K562 (cell line): Measurements from ENCODE around the gene FAM227B. TPM values are rescaled to one million over a fixed set of nuclear protein-coding genes. Genes with fewer than 3 reads are reported as not detected.

ENCODE experiments used
- ATAC-seq: fragments of 200-7000 bp; cut with Tn5 transposase; 3 replicates; pipeline ENCODE4 v1.9.1; 2020; ENCODE audit warnings: moderate library complexity
- BruUV-seq: library from RNA; stranded (reverse); fragments of 400-500 nt; replicated peaks from 2 replicates; lab custom pipeline; 2021; lab: Mats Ljungman, UMichigan
- CTCF ChIA-PET: fragments of 300-600 bp; formaldehyde crosslinking; extraction: SDS; loops from one replicate; lab custom pipeline; 2021; ENCODE audit warnings: low intra/inter-chr PET ratio; lab: Yijun Ruan, JAX
- POLR2A ChIA-PET: fragments of 300-600, 350-650 bp; sonication (Branson Sonifier 250); formaldehyde crosslinking; extraction: SDS; loops from one replicate; lab custom pipeline; 2021; ENCODE audit warnings: antibody characterized with exemption, inconsistent platforms; lab: Yijun Ruan, JAX
- DNase-seq, 4 experiments: peaks; one replicate each; pipeline versions ENCODE4 v3.0.0 to v3.0.0-alpha.2; 2011 to 2018; ENCODE audit warnings: low spot score in 3 of 4, mixed read lengths in 3 of 4; ENCODE audit errors: extremely low read depth in 1 of 4
- FAIRE-seq: peaks from 2 replicates; lab custom pipeline; 2011; peaks lifted over from hg19 to GRCh38; lab: Jason Lieb, UNC
- H2AFZ ChIP-seq: 2 replicates; pipeline ENCODE4 v1.6.0; 2011; ENCODE audit warnings: low read depth, low read length, control low read depth, inconsistent platforms
- H3K27ac ChIP-seq: fragments of 200-600 bp; 3 replicates; pipeline ENCODE4 v1.8.0; 2011; ENCODE audit warnings: low read depth, mild to moderate bottlenecking, control low read depth, inconsistent platforms, low read length, moderate library complexity, mixed read lengths; ENCODE audit errors: extremely low read depth
- H3K27me3 ChIP-seq, 2 experiments: fragments of 300-600 bp in 1 of 2; 2 replicates in 1 of 2; 3 replicates in 1 of 2; pipeline versions ENCODE4 v1.6.0 to v1.8.0; 2011; ENCODE audit warnings: inconsistent platforms in 2 of 2, low read length in 2 of 2, mild to moderate bottlenecking in 1 of 2, mixed read lengths in 1 of 2, moderate library complexity in 1 of 2; ENCODE audit not compliant: control insufficient read depth in 2 of 2, insufficient read depth in 2 of 2
- H3K36me3 ChIP-seq: fragments of 300-600 bp; 3 replicates; pipeline ENCODE4 v1.8.0; 2011; ENCODE audit warnings: mild to moderate bottlenecking, low read length, inconsistent platforms; ENCODE audit not compliant: control insufficient read depth, insufficient read depth
- H3K4me1 ChIP-seq, 2 experiments: fragments of 200-600 bp in 1 of 2; replicated peaks in 1 of 2; 2 replicates in 1 of 2; 3 replicates in 1 of 2; pipeline versions ENCODE4 v1.5.1 to v1.8.0; 2011; ENCODE audit warnings: inconsistent platforms in 2 of 2, low read length in 2 of 2, mild to moderate bottlenecking in 1 of 2, mixed read lengths in 1 of 2, moderate library complexity in 1 of 2; ENCODE audit not compliant: control insufficient read depth in 2 of 2, insufficient read depth in 2 of 2
- H3K4me2 ChIP-seq: 2 replicates; pipeline ENCODE4 v1.6.1; 2011; ENCODE audit warnings: low read length, control low read depth, inconsistent platforms, mixed read lengths; ENCODE audit not compliant: insufficient read depth
- H3K4me3 ChIP-seq: fragments of 200-600 bp; sonication (generic), shearing (Covaris generic); 2 replicates; pipeline ENCODE4 v1.5.1; 2016; ENCODE audit warnings: control low read depth, inconsistent platforms
- H3K79me2 ChIP-seq: fragments of 200-600 bp; 3 replicates; pipeline ENCODE4 v1.8.0; 2011; ENCODE audit warnings: low read length, inconsistent platforms; ENCODE audit not compliant: control insufficient read depth, insufficient read depth
- H3K9ac ChIP-seq, 2 experiments: 2 replicates each; pipeline versions ENCODE4 v1.6.0 to v1.6.1; 2011; ENCODE audit warnings: low read depth in 2 of 2, low read length in 2 of 2, control low read depth in 1 of 2, inconsistent platforms in 1 of 2, mild to moderate bottlenecking in 1 of 2, mixed read lengths in 1 of 2; ENCODE audit not compliant: insufficient read depth in 1 of 2
- H3K9me1 ChIP-seq: one replicate; pipeline ENCODE4 v1.6.0; 2011; ENCODE audit warnings: inconsistent platforms, mild to moderate bottlenecking, low read length, moderate library complexity; ENCODE audit not compliant: control insufficient read depth, insufficient read depth
- H3K9me3 ChIP-seq: replicated peaks from 2 replicates; pipeline ENCODE4 v1.5.1; 2011; ENCODE audit warnings: low read depth, low read length, inconsistent platforms; ENCODE audit not compliant: control insufficient read depth, insufficient read depth
- H4K20me1 ChIP-seq: replicated peaks from 2 replicates; pipeline ENCODE4 v1.6.1; 2011; ENCODE audit warnings: low read length, inconsistent platforms, mixed read lengths; ENCODE audit not compliant: control insufficient read depth, insufficient read depth
- BCL6 ChIP-seq: fragments of 250-450 bp; sonication (Bioruptor Pico); IDR thresholded peaks from 2 replicates; pipeline ENCODE4 v1.4.0; 2020
- CBX3 ChIP-seq, 2 experiments: IDR thresholded peaks; 1 replicate in 1 of 2; 2 replicates in 1 of 2; pipeline ENCODE4 v1.6.1; 2012; ENCODE audit warnings: inconsistent platforms in 2 of 2, low read length in 2 of 2, borderline replicate concordance in 1 of 2, control low read depth in 1 of 2
- CREM ChIP-seq: IDR thresholded peaks from 2 replicates; pipeline ENCODE4 v1.6.1; 2014; ENCODE audit warnings: antibody characterized with exemption, low read depth
- DDX20 ChIP-seq: fragments of 450-650 bp; IDR thresholded peaks from 2 replicates; pipeline ENCODE4 v1.6.1; 2016; ENCODE audit warnings: missing genetic modification characterization, low read depth, mild to moderate bottlenecking, missing compliant biosample characterization, moderate library complexity
- DPF2 ChIP-seq: fragments of 450-650 bp; IDR thresholded peaks from 2 replicates; pipeline ENCODE4 v1.6.1; 2016
- E2F4 ChIP-seq: sonication (generic); formaldehyde crosslinking; IDR thresholded peaks from 2 replicates; pipeline ENCODE4 v1.8.0; 2022; ENCODE audit warnings: mild to moderate bottlenecking, low read depth, missing genetic modification reagents
- KDM2B ChIP-seq: fragments of 250-450 bp; sonication (Bioruptor Pico); IDR thresholded peaks from 2 replicates; pipeline ENCODE4 v1.8.0; 2021; ENCODE audit warnings: mild to moderate bottlenecking, moderate library complexity
- RHOXF2B ChIP-seq: fragments of 250-450 bp; sonication (Bioruptor Pico); conservative IDR thresholded peaks from 2 replicates; pipeline ENCODE4 v1.5.1; 2021
- SAFB ChIP-seq: fragments of 200-400 bp; formaldehyde crosslinking; IDR thresholded peaks from 2 replicates; pipeline ENCODE4 v1.6.1; 2017; ENCODE audit warnings: low read depth, low read length, borderline replicate concordance
- SNIP1 ChIP-seq: fragments of 450-650 bp; IDR thresholded peaks from 2 replicates; pipeline ENCODE4 v1.7.1; 2017; ENCODE audit warnings: low read depth, mild to moderate bottlenecking
- TRIM28 ChIP-seq: fragments of 450-650 bp; IDR thresholded peaks from 2 replicates; pipeline ENCODE4 v1.6.1; 2017
- XRCC4 ChIP-seq: IDR thresholded peaks from one replicate; pipeline ENCODE4 v1.6.1; 2011; ENCODE audit not compliant: insufficient read depth, insufficient read length; ENCODE audit errors: extremely low read depth
- ZNF175 ChIP-seq: fragments of 200-800 bp; sonication (Bioruptor generic); IDR thresholded peaks from 2 replicates; pipeline ENCODE4 v1.6.1; 2016; ENCODE audit warnings: low read depth, mild to moderate bottlenecking, missing genetic modification characterization, missing compliant biosample characterization
- ZNF239 ChIP-seq: fragments of 250-450 bp; sonication (Bioruptor Pico); IDR thresholded peaks from 2 replicates; pipeline ENCODE4 v1.4.0; 2020; ENCODE audit warnings: mild to moderate bottlenecking
- ZNF592 ChIP-seq: fragments of 450-650 bp; IDR thresholded peaks from 2 replicates; pipeline ENCODE4 v1.6.1; 2017; ENCODE audit warnings: antibody characterized with exemption, mild to moderate bottlenecking
- ZNF707 ChIP-seq: fragments of 250-450 bp; sonication (Bioruptor Pico); conservative IDR thresholded peaks from 2 replicates; pipeline ENCODE4 v1.8.0; 2022; ENCODE audit warnings: inconsistent platforms, mild to moderate bottlenecking, moderate library complexity
- WGBS: fragments of 100-300 bp; shearing (Covaris generic); methylation state at CpG from one replicate; pipeline ENCODE4 v1.1.6; 2016; ENCODE audit warnings: low coverage, mixed read lengths; ENCODE audit not compliant: insufficient coverage; ENCODE audit errors: missing lambda C conversion rate; 5-methylcytosine and 5-hydroxymethylcytosine counted together
- in situ Hi-C: fragments of 300-500 bp; cut with MboI; formaldehyde crosslinking; loops from 4 replicates; pipeline ENCODE4 v1.15.0; 2018; ENCODE audit warnings: inconsistent platforms, mixed read lengths
- intact Hi-C: fragments of 100-400 bp; cut with micrococcal nuclease; formaldehyde crosslinking; loops from 2 replicates; pipeline ENCODE4 v1.14.2; 2022
- polyA plus RNA-seq, 8 experiments: library from polyadenylated mRNA; depleted of rRNA in 4 of 8; stranded (reverse) in 5 of 8; unstranded in 3 of 8; fragments of >200 nt; fragmentation: Nextera tagmentation in 2 of 8; fragmentation: Illumina TruSeq in 1 of 8; extraction: Ambion mirVana in 2 of 8; extraction: Trizol in 1 of 8; gene quantifications; 2 replicates each; pipeline versions ENCODE4 v1.2.1 to v1.2.3, GENCODE V29; 2011 to 2014; ENCODE audit warnings: inconsistent platforms in 1 of 8, missing spikeins in 1 of 8
- total RNA-seq, 7 experiments: library from RNA; depleted of rRNA in 6 of 7; stranded (reverse); fragments of >200 nt in 6 of 7; fragmentation: Illumina TruSeq in 2 of 7; extraction: Trizol in 2 of 7; gene quantifications; 2 replicates each; pipeline versions ENCODE4 v1.2.1 to v1.2.3, GENCODE V29; 2011 to 2021; ENCODE audit warnings: low replicate concordance in 1 of 7
- TF ChIP-seq, protein P1 (sequence below): IDR thresholded peaks from 2 replicates; pipeline ENCODE4 v1.6.1; 2012; ENCODE audit warnings: low read depth, low read length, improper control_type of control experiment, borderline replicate concordance

Gene FAM227B
- total and polyA plus RNA-seq, 9 of the 15 experiments (the other 6 are each of a cell fraction or from before 2014, with no cell fraction given) = 5.1 to 12.5 (median 11.2) TPM

- Histone ChIP-seq H3K4me2 (no peak overlapping the region), H4K20me1 (no peaks in the 10 kb centered on the region), H2AFZ (no peak overlapping the region), H3K4me3 (no peak overlapping the region), H3K9me1 (no peaks in the 10 kb centered on the region), H3K36me3 (no peaks in the 10 kb centered on the region), H3K27ac (no peak overlapping the region), H3K4me1 (no peaks in the 10 kb centered on the region), H3K79me2 (no peaks in the 10 kb centered on the region), H3K9ac (no peak overlapping the region), H3K27me3 (no peaks in the 10 kb centered on the region), H3K9me3 (peaks cover 2% of the 10 kb centered on the region; the same call in 1 of the 2 replicates)
- DNase-seq = no peak
- no TSS peak for BruUV-seq
- intact Hi-C loops (no loop called here), in situ Hi-C loops (no loop called here)
- ATAC-seq = no peak
- TF ChIP-seq SAFB = no peak
- TF ChIP-seq XRCC4 = no peak
- no peak for TF ChIP-seq ZNF592
- no peak for TF ChIP-seq ZNF175 (CRISPR knock-in tag)
- TF ChIP-seq BCL6 (CRISPR knock-in tag) = no peak
- TF ChIP-seq E2F4 = no peak
- TF ChIP-seq KDM2B (CRISPR knock-in tag) = no peak
- TF ChIP-seq, protein P1, sequence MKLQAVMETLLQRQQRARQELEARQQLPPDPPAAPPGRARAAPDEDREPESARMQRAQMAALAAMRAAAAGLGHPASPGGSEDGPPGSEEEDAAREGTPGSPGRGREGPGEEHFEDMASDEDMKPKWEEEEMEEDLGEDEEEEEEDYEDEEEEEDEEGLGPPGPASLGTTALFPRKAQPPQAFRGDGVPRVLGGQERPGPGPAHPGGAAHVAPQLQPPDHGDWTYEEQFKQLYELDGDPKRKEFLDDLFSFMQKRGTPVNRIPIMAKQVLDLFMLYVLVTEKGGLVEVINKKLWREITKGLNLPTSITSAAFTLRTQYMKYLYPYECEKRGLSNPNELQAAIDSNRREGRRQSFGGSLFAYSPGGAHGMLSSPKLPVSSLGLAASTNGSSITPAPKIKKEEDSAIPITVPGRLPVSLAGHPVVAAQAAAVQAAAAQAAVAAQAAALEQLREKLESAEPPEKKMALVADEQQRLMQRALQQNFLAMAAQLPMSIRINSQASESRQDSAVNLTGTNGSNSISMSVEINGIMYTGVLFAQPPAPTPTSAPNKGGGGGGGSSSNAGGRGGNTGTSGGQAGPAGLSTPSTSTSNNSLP = no peak
- 0 out of 2 replicates have a peak, but pooled peaks have one; percentile 39 for TF ChIP-seq TRIM28
- no peak for TF ChIP-seq SNIP1
- no peak for TF ChIP-seq DPF2
- 0 out of 3 replicates have a peak, but pooled peaks of 1 of the 2 experiments have one; percentile 34 for TF ChIP-seq CBX3 (IDR thresholded peaks at IDR 0.05; ENCODE audit: borderline replicate concordance in 1 of 2, low read length in 2 of 2)
- TF ChIP-seq CREM = no peak
- TF ChIP-seq RHOXF2B (CRISPR knock-in tag) = no peak
- peak; percentile 98 for TF ChIP-seq ZNF707 (CRISPR knock-in tag)
- TF ChIP-seq DDX20 (tag) = no peak
- TF ChIP-seq ZNF239 (CRISPR knock-in tag) = no peak
- POLR2A ChIA-PET = no interaction called here
- WGBS = 47% methylated on average over 1 of the region's 1 CpG
- FAIRE-seq = no peak
- CTCF ChIA-PET = interaction anchor here (0.7 kb wide), 1 partner anchor 843 kb away, joined by 4 read pairs; no protein-coding TSS in a partner anchor
These were observed 32.3 kb upstream of the FAM227B start for GRCh38 chr15:49652922-49653321.
